Right lobe of liver (tissue), 6 donors: ENCODE results near the gene ST3GAL5. TPM values are rescaled to one million over a fixed set of nuclear protein-coding genes. Genes with fewer than 3 reads are reported as not detected.

Source experiments
- ATAC-seq, 4 donors: fragments of 200-7000 bp; cut with Tn5 transposase; one replicate each; pipeline ENCODE4 v1.9.1; 2020; ENCODE audit warnings: mild to moderate bottlenecking in 4 of 4, moderate library complexity in 4 of 4
- DNase-seq, 3 donors: peaks; one replicate each; pipeline ENCODE4 v3.0.0-alpha.2; 2020
- H3K27ac ChIP-seq, 3 donors: fragments of 200-600 bp; one replicate each; pipeline ENCODE4 v1.8.0; 2022
- H3K27me3 ChIP-seq, 2 donors: fragments of 200-600 bp; one replicate each; pipeline ENCODE4 v1.8.0; 2022
- H3K36me3 ChIP-seq, 4 donors: fragments of 200-600 bp; sonication (generic) in 1 of 4; one replicate each; pipeline versions ENCODE4 v1.5.1 to v1.8.0; 2017 to 2022; ENCODE audit warnings: control low read depth in 1 of 4
- H3K4me1 ChIP-seq, 4 donors: fragments of 200-600 bp; sonication (generic) in 1 of 4; one replicate each; pipeline versions ENCODE4 v1.5.1 to v1.8.0; 2017 to 2022; ENCODE audit warnings: control low read depth in 1 of 4
- H3K4me3 ChIP-seq, 3 donors: fragments of 200-600 bp; one replicate each; pipeline ENCODE4 v1.8.0; 2022
- H3K9me3 ChIP-seq, 4 donors: fragments of 200-600 bp; sonication (generic) in 1 of 4; one replicate each; pipeline versions ENCODE4 v1.5.1 to v1.8.0; 2017 to 2022; ENCODE audit warnings: control low read depth in 1 of 4
- POLR2A ChIP-seq: fragments of 450-650 bp; IDR thresholded peaks from one replicate; pipeline ENCODE4 v1.6.1; 2017; ENCODE audit warnings: antibody characterized with exemption, mild to moderate bottlenecking
- WGBS: methylation state at CpG from one replicate; pipeline ENCODE4 v1.1.6; 2018; ENCODE audit warnings: low coverage, low lambda C conversion rate; ENCODE audit not compliant: insufficient coverage; ENCODE audit errors: missing lambda C conversion rate; 5-methylcytosine and 5-hydroxymethylcytosine counted together
- intact Hi-C, 2 donors: fragments of 100-400 bp; cut with DNase I; formaldehyde crosslinking; loops; one replicate each; pipeline versions ENCODE4 v1.11.2 to v1.14.1; 2022
- total RNA-seq, 6 experiments: library from RNA; depleted of rRNA in 2 of 6; stranded (reverse); fragments of >200 nt in 2 of 6; fragmentation: NEBNext Ultra II Directional in 3 of 6; extraction: Animal tissue kit (Norgen Biotek cat#: 25700) in 3 of 6; gene quantifications; one replicate each; pipeline versions ENCODE4 v1.1.0 to v1.2.4, GENCODE V29; 2016 to 2023
- TF ChIP-seq, protein P1 (sequence below), 4 donors: fragments of 200-600 bp in 3 of 4; fragments of 450-650 bp in 1 of 4; IDR thresholded peaks; one replicate each; pipeline versions ENCODE4 v1.5.1 to v1.8.0; 2016 to 2022; ENCODE audit warnings: antibody characterized with exemption in 4 of 4, mild to moderate bottlenecking in 2 of 4
- donor health status: DM: no; HTN: yes; CAD: no.
- donor health status: DM: no; HTN: no; CAD: no.
- donor health status: DM: no; HTN: no; CAD: no.
- donor health status: DM: no; HTN: yes; CAD: no.
- donor health status: DM: no; HTN: yes; CAD: no.

ST3GAL5 gene
- total RNA-seq, 6 experiments from 2014 or later, result 8.6 to 22.2 (median 10.9) TPM

DNA sequence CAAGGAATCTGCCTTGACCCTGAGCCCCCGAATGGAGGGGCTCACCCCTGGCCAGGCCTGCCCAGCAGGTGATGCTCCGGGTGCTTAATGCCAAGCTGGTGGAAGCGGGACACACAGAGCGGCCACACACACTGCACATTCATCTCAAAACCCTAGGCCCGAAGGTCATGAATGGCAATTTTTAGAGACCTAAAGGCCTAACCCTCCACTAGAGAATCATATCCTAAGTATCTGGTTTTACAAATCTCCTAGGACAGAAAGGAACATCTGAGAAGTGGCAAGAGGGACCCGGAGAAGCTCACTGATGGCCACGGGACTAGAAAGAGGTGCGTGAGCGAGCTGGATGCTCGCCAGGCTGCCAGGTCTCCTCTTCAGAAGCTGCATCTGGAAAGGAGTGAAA lies 38.3 kb downstream of the ST3GAL5 start:
- H3K4me1 ChIP-seq, result peaks cover 0 to 3% (median 0%) of the 10 kb centered on the region in 4 donors
- intact Hi-C loops, result no loop called here
- ATAC-seq (no peak), DNase-seq (no peak)
- H3K9me3 ChIP-seq, result no peaks in the 10 kb centered on the region
- no peaks in the 10 kb centered on the region for H3K27me3 ChIP-seq
- H3K36me3 ChIP-seq, result peaks cover 0 to 30% (median 3%) of the 10 kb centered on the region in 4 donors
- no peak overlapping the region for H3K27ac ChIP-seq
- WGBS, result 93% methylated on average over 5 of the region's 10 CpGs
- H3K4me3 ChIP-seq, result no peak overlapping the region
- no peak for TF ChIP-seq POLR2A
- TF ChIP-seq, protein P1, sequence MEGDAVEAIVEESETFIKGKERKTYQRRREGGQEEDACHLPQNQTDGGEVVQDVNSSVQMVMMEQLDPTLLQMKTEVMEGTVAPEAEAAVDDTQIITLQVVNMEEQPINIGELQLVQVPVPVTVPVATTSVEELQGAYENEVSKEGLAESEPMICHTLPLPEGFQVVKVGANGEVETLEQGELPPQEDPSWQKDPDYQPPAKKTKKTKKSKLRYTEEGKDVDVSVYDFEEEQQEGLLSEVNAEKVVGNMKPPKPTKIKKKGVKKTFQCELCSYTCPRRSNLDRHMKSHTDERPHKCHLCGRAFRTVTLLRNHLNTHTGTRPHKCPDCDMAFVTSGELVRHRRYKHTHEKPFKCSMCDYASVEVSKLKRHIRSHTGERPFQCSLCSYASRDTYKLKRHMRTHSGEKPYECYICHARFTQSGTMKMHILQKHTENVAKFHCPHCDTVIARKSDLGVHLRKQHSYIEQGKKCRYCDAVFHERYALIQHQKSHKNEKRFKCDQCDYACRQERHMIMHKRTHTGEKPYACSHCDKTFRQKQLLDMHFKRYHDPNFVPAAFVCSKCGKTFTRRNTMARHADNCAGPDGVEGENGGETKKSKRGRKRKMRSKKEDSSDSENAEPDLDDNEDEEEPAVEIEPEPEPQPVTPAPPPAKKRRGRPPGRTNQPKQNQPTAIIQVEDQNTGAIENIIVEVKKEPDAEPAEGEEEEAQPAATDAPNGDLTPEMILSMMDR (IDR thresholded peaks at IDR 0.05), result no peak

DNA sequence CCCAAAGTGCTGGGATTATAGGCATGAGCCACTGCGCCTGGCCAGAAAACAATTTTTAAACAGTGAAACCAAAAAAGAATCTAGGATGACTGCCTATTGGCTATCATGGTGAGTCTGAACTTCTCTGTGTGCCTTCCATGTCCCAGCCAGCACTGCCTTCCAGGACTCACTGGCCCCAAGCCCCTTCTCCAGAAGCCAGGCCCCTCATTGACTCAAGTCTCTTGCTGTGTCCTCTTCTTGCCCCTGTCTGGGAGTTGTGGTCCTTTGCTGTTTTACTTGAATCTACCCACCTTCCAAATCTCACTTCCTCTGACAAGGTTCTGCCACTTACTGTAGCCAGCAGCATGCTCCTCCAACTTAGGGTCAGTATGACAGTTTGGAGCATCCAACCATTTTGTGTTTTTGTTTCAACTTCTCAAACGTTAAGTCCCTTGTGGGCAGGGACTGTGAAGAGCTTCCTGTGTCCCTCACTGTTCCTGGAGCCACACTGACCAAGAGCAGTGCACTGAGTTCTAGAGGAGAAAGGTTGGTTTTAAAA lies 41.7 kb downstream of the ST3GAL5 start:
- Histone ChIP-seq H3K4me1 (no peaks in the 10 kb centered on the region), H3K36me3 (peaks cover 0 to 35% (median 3%) of the 10 kb centered on the region in 4 donors)
- intact Hi-C loops, result no loop called here

DNA sequence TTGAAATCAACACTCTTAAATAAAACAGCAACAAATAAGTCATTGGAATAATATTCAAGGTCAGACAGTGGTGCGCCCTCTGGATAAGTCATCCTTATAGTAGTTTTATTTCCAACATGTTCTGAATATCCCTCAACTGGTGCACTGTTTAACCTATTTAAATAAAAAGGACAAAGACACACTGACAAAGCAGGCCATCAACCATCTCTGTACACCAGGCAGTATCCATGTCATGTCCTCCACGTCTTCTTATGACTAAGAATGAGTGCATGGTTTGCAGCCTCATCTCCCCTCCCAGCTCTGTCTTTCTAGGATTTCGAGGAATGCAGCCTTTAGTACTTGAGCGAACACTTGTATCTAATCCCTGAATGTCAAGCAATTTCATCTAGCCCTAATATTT lies 42.4 kb downstream of the ST3GAL5 start:
- Histone ChIP-seq H3K36me3 (peaks cover 0 to 29% (median under 1%) of the 10 kb centered on the region in 4 donors), H3K4me3 (no peak overlapping the region), H3K27ac (no peak overlapping the region), H3K4me1 (no peaks in the 10 kb centered on the region), H3K9me3 (no peaks in the 10 kb centered on the region), H3K27me3 (no peaks in the 10 kb centered on the region)
- no peak for DNase-seq
- TF ChIP-seq, protein P1 (IDR thresholded peaks at IDR 0.05), result no peak
- no peak for TF ChIP-seq POLR2A
- ATAC-seq, result no peak
- intact Hi-C loops, result no loop called here
- 95% methylated on average over 4 of the region's 4 CpGs for WGBS

More for the DNA sequence above, 41.7 kb downstream of the ST3GAL5 start:
- Histone ChIP-seq H3K27ac (no peak overlapping the region), H3K27me3 (no peaks in the 10 kb centered on the region), H3K9me3 (no peaks in the 10 kb centered on the region), H3K4me3 (no peak overlapping the region)
- WGBS, result 25% methylated on average over 1 of the region's 2 CpGs
- ATAC-seq, result no peak
- no peak for TF ChIP-seq POLR2A
- TF ChIP-seq, protein P1 (IDR thresholded peaks at IDR 0.05), result no peak
- DNase-seq, result no peak

DNA sequence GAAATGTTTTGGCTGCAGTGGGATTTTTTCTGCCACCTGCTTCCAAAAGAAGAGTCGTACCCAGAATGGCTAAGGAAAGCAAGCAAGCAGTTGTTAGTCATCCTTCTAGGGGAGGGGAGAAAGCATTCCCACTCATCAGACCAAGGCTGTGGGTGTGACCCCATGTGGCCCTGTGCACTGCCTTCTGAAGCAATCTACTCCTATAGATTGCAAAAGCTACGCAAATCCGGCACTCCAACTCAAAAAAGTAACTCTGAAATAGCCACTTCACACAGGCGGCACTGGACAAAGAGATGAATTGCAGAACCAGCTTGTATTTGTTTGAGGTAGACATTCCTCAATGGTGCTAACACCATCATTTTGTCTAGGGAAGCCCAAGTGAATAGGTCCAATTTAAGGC lies 44.3 kb downstream of the ST3GAL5 start:
- ATAC-seq, result no peak
- Histone ChIP-seq H3K4me1 (no peaks in the 10 kb centered on the region), H3K9me3 (no peaks in the 10 kb centered on the region), H3K27me3 (no peaks in the 10 kb centered on the region), H3K27ac (no peak overlapping the region), H3K4me3 (no peak overlapping the region), H3K36me3 (peaks cover 0 to 27% (median under 1%) of the 10 kb centered on the region in 4 donors)
- intact Hi-C loops, result no loop called here
- WGBS, result 100% methylated on average over 1 of the region's 4 CpGs
- no peak for DNase-seq
- TF ChIP-seq, protein P1 (IDR thresholded peaks at IDR 0.05), result no peak
- TF ChIP-seq POLR2A, result no peak
